ENCODE results near the gene NADK2.

DNA sequence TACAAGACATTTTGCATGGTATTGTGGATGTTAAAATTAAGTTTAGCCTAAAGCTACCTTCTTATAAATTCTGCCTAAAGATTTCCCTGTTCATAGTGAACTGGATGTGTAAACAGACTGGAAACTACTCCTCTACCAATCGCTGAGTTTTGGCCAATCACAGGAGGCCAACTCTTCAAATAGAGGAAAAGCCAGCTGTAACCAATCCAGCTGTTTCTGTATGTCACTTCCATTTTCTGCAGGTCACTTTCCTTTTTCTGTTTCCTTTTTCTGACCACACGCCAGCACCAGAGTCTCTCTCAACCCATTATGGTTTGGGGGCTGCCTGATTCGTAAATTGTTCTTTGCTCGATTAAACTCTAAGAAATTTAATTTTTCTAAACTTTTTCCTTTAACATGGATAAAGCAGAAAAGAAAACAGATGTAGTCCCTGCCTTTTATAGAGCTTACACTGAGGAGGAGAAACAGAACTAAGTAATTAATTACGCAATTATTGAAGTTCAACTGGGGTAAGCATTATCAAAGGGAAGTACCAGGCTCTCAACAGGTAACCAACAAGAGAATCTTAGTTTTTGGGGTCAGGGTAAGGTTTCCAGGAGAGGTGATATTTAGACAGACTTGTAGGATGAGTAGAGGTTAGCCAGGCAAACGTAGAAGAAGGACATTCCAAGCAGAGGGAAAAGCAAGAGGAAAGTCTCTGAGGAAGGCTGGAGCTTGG, 32.2 kb upstream of the NADK2 start:
- TF ChIP-seq, protein P1, sequence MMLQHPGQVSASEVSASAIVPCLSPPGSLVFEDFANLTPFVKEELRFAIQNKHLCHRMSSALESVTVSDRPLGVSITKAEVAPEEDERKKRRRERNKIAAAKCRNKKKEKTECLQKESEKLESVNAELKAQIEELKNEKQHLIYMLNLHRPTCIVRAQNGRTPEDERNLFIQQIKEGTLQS (IDR thresholded peaks at IDR 0.05): no peak
- no peak for TF ChIP-seq NR2F2 (IDR thresholded peaks at IDR 0.05)
- TF ChIP-seq, protein P2, sequence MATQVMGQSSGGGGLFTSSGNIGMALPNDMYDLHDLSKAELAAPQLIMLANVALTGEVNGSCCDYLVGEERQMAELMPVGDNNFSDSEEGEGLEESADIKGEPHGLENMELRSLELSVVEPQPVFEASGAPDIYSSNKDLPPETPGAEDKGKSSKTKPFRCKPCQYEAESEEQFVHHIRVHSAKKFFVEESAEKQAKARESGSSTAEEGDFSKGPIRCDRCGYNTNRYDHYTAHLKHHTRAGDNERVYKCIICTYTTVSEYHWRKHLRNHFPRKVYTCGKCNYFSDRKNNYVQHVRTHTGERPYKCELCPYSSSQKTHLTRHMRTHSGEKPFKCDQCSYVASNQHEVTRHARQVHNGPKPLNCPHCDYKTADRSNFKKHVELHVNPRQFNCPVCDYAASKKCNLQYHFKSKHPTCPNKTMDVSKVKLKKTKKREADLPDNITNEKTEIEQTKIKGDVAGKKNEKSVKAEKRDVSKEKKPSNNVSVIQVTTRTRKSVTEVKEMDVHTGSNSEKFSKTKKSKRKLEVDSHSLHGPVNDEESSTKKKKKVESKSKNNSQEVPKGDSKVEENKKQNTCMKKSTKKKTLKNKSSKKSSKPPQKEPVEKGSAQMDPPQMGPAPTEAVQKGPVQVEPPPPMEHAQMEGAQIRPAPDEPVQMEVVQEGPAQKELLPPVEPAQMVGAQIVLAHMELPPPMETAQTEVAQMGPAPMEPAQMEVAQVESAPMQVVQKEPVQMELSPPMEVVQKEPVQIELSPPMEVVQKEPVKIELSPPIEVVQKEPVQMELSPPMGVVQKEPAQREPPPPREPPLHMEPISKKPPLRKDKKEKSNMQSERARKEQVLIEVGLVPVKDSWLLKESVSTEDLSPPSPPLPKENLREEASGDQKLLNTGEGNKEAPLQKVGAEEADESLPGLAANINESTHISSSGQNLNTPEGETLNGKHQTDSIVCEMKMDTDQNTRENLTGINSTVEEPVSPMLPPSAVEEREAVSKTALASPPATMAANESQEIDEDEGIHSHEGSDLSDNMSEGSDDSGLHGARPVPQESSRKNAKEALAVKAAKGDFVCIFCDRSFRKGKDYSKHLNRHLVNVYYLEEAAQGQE (IDR thresholded peaks at IDR 0.05): peak; percentile 27
- TF ChIP-seq, protein P3, sequence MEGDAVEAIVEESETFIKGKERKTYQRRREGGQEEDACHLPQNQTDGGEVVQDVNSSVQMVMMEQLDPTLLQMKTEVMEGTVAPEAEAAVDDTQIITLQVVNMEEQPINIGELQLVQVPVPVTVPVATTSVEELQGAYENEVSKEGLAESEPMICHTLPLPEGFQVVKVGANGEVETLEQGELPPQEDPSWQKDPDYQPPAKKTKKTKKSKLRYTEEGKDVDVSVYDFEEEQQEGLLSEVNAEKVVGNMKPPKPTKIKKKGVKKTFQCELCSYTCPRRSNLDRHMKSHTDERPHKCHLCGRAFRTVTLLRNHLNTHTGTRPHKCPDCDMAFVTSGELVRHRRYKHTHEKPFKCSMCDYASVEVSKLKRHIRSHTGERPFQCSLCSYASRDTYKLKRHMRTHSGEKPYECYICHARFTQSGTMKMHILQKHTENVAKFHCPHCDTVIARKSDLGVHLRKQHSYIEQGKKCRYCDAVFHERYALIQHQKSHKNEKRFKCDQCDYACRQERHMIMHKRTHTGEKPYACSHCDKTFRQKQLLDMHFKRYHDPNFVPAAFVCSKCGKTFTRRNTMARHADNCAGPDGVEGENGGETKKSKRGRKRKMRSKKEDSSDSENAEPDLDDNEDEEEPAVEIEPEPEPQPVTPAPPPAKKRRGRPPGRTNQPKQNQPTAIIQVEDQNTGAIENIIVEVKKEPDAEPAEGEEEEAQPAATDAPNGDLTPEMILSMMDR (IDR thresholded peaks at IDR 0.05; ENCODE audit: low read depth, low read length, missing input control): no peak
- peak in 1 of 2 donors; percentile 27 for TF ChIP-seq RAD21 (IDR thresholded peaks at IDR 0.05)
- TF ChIP-seq YY1 (IDR thresholded peaks at IDR 0.05): peak; percentile 85
- TF ChIP-seq, protein P4, sequence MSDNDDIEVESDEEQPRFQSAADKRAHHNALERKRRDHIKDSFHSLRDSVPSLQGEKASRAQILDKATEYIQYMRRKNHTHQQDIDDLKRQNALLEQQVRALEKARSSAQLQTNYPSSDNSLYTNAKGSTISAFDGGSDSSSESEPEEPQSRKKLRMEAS (IDR thresholded peaks at IDR 0.05): peak; percentile 65
- peak; percentile 8 for TF ChIP-seq FOXA1 (IDR thresholded peaks at IDR 0.05)
- TF ChIP-seq RXRA (IDR thresholded peaks at IDR 0.05): peak; percentile 66 to 77
